22Rv1 (cell line): Measurements from ENCODE around the gene TNIP1.

Source experiments
- ZFX ChIP-seq: fragments of 450-650 bp; IDR thresholded peaks from 2 replicates; pipeline ENCODE4 v1.6.1; 2017; ENCODE audit warnings: antibody characterized with exemption, borderline replicate concordance
- TF ChIP-seq, protein P1 (sequence below): fragments of 450-650 bp; IDR thresholded peaks from 2 replicates; pipeline ENCODE4 v1.5.1; 2017; ENCODE audit warnings: mild to moderate bottlenecking

DNA sequence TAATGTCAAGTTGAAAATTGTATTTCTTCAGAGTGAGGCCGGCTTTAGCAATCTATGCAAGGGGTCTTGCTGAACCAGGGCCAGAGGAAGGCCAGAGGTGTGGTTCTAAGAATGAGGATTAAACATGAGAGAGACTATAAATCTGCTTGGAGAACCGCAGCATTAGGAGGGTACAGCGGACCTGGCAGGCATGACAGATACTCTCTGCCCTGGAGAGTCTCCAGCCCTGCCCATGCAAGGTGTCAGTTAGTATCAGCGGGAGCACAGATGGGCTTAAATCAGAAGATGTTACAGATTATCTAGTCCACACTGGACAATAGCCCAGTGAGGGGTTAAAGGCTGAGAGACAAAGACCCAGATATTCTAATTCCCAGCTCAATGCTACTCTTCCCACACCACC, 71.9 kb downstream of the TNIP1 start:
- TF ChIP-seq, protein P1, sequence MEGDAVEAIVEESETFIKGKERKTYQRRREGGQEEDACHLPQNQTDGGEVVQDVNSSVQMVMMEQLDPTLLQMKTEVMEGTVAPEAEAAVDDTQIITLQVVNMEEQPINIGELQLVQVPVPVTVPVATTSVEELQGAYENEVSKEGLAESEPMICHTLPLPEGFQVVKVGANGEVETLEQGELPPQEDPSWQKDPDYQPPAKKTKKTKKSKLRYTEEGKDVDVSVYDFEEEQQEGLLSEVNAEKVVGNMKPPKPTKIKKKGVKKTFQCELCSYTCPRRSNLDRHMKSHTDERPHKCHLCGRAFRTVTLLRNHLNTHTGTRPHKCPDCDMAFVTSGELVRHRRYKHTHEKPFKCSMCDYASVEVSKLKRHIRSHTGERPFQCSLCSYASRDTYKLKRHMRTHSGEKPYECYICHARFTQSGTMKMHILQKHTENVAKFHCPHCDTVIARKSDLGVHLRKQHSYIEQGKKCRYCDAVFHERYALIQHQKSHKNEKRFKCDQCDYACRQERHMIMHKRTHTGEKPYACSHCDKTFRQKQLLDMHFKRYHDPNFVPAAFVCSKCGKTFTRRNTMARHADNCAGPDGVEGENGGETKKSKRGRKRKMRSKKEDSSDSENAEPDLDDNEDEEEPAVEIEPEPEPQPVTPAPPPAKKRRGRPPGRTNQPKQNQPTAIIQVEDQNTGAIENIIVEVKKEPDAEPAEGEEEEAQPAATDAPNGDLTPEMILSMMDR, result no peak
- no peak for TF ChIP-seq ZFX
